HCT116 (cell line): ENCODE data around the gene GRK5. TPM values are rescaled to one million over a fixed set of nuclear protein-coding genes. Genes with fewer than 3 reads are reported as not detected.

ENCODE experiments used
- ATAC-seq: fragments of 200-7000 bp; cut with Tn5 transposase; 2 replicates; pipeline ENCODE4 v1.9.1; 2020; ENCODE audit warnings: mild to moderate bottlenecking, moderate library complexity
- BruUV-seq: library from RNA; stranded (reverse); fragments of 400-500 nt; replicated peaks from 2 replicates; lab custom pipeline; 2021; lab: Mats Ljungman, UMichigan
- CTCF ChIA-PET: fragments of 300-600 bp; sonication (Branson Sonifier 250); formaldehyde crosslinking; loops from one replicate; lab custom pipeline; 2021; ENCODE audit warnings: antibody characterized with exemption; lab: Charles Lee
- POLR2A ChIA-PET: fragments of 300-600, 350-600 bp; sonication (Branson Sonifier 250); formaldehyde crosslinking; loops from one replicate; lab custom pipeline; 2021; ENCODE audit warnings: antibody characterized with exemption; lab: Charles Lee
- RAD21 ChIA-PET, 2 experiments: fragments of 300-600 bp; sonication (Branson Sonifier 250); formaldehyde crosslinking; loops; one replicate each; lab custom pipeline; 2023; ENCODE audit warnings: low total read pairs in 2 of 2; ENCODE audit not compliant: uncharacterized antibody in 2 of 2, unreplicated experiment in 2 of 2, low non-redundant PET in 1 of 2; lab: Charles Lee
- DNase-seq: peaks from one replicate; pipeline ENCODE4 v3.0.0-alpha.2; 2010; ENCODE audit warnings: low read depth, low spot score
- H2AFZ ChIP-seq: fragments of 200-600 bp; shearing (Covaris generic), sonication (generic); 2 replicates; pipeline ENCODE4 v1.6.1; 2017; ENCODE audit warnings: low read depth, mixed run types, mixed read lengths, antibody characterized with exemption, low read length; ENCODE audit not compliant: poor library complexity, severe bottlenecking
- H3K27ac ChIP-seq: 2 replicates; pipeline ENCODE4 v1.5.1; 2012; ENCODE audit warnings: low read depth, low read length
- H3K27me3 ChIP-seq: fragments of 200-600 bp; sonication (generic); 2 replicates; pipeline ENCODE4 v1.6.1; 2016; ENCODE audit warnings: mixed run types, low read length, mixed read lengths; ENCODE audit not compliant: insufficient read depth
- H3K36me3 ChIP-seq, 2 experiments: fragments of 200-500 bp in 1 of 2; fragments of 200-600 bp in 1 of 2; sonication (Bioruptor generic) in 1 of 2; sonication (generic) in 1 of 2; 2 replicates each; pipeline versions ENCODE4 v1.5.1 to v1.6.1; 2014 to 2016; ENCODE audit warnings: low read length in 2 of 2, inconsistent platforms in 1 of 2, mixed read lengths in 1 of 2, mixed run types in 1 of 2; ENCODE audit not compliant: insufficient read depth in 2 of 2, control insufficient read depth in 1 of 2
- H3K4me1 ChIP-seq, 2 experiments: fragments of 200-600 bp in 1 of 2; sonication (generic) in 1 of 2; 2 replicates each; pipeline versions ENCODE4 v1.5.1 to v1.6.1; 2012 to 2017; ENCODE audit warnings: low read length in 2 of 2, inconsistent platforms in 1 of 2, mild to moderate bottlenecking in 1 of 2, mixed read lengths in 1 of 2, mixed run types in 1 of 2, moderate library complexity in 1 of 2; ENCODE audit not compliant: insufficient read depth in 2 of 2, control insufficient read depth in 1 of 2
- H3K4me2 ChIP-seq: fragments of 200-600 bp; sonication (generic); 2 replicates; pipeline ENCODE4 v1.6.1; 2017; ENCODE audit warnings: mixed run types, low read length, mixed read lengths
- H3K4me3 ChIP-seq, 2 experiments: fragments of 200-600 bp in 1 of 2; sonication (generic) in 1 of 2; replicated peaks in 1 of 2; 2 replicates each; pipeline ENCODE4 v1.5.1; 2011 to 2016; ENCODE audit warnings: low read length in 2 of 2, control low read depth in 1 of 2, low read depth in 1 of 2, mild to moderate bottlenecking in 1 of 2, mixed read lengths in 1 of 2, mixed run types in 1 of 2
- H3K79me2 ChIP-seq: fragments of 200-600 bp; sonication (generic); 2 replicates; pipeline ENCODE4 v1.6.1; 2017; ENCODE audit warnings: mild to moderate bottlenecking, mixed run types, low read length, moderate library complexity, mixed read lengths; ENCODE audit not compliant: insufficient read depth
- H3K9ac ChIP-seq: fragments of 200-600 bp; sonication (generic); 2 replicates; pipeline ENCODE4 v1.6.1; 2016; ENCODE audit warnings: low read length, mixed read lengths
- H3K9me2 ChIP-seq: fragments of 200-600 bp; sonication (generic), shearing (Covaris generic); 2 replicates; pipeline ENCODE4 v1.6.1; 2017; ENCODE audit warnings: mixed run types, mild to moderate bottlenecking, moderate library complexity; ENCODE audit not compliant: insufficient read depth
- H3K9me3 ChIP-seq, 2 experiments: fragments of 200-500 bp in 1 of 2; fragments of 200-600 bp in 1 of 2; sonication (Bioruptor generic) in 1 of 2; sonication (generic) in 1 of 2; 2 replicates each; pipeline ENCODE4 v1.6.1; 2014 to 2017; ENCODE audit warnings: low read length in 2 of 2, mixed read lengths in 2 of 2, inconsistent platforms in 1 of 2, low read depth in 1 of 2, mild to moderate bottlenecking in 1 of 2, mixed run types in 1 of 2, moderate library complexity in 1 of 2; ENCODE audit not compliant: control insufficient read depth in 1 of 2, insufficient read depth in 1 of 2
- H4K20me1 ChIP-seq: fragments of 200-600 bp; sonication (generic), shearing (Covaris generic); 2 replicates; pipeline ENCODE4 v1.6.1; 2017; ENCODE audit warnings: mixed run types, mild to moderate bottlenecking, moderate library complexity; ENCODE audit not compliant: insufficient read depth
- ATF3 ChIP-seq: IDR thresholded peaks from 2 replicates; pipeline ENCODE4 v1.6.1; 2012
- CBX3 ChIP-seq: IDR thresholded peaks from 2 replicates; pipeline ENCODE4 v1.6.1; 2012; ENCODE audit warnings: low read depth
- CEBPB ChIP-seq: IDR thresholded peaks from 2 replicates; pipeline ENCODE4 v1.6.1; 2012; ENCODE audit warnings: low read depth
- EGR1 ChIP-seq: IDR thresholded peaks from 2 replicates; pipeline ENCODE4 v1.6.1; 2012; ENCODE audit warnings: low read depth
- ELF1 ChIP-seq: IDR thresholded peaks from 2 replicates; pipeline ENCODE4 v1.6.1; 2012; ENCODE audit warnings: low read depth, borderline replicate concordance
- EZH2 ChIP-seq: fragments of 200-600 bp; sonication (generic); IDR thresholded peaks from 2 replicates; pipeline ENCODE4 v1.6.1; 2017; ENCODE audit warnings: antibody characterized with exemption, mixed run types
- EZH2phosphoT487 ChIP-seq: fragments of 200-600 bp; IDR thresholded peaks from 2 replicates; pipeline ENCODE4 v1.6.1; 2018; ENCODE audit warnings: antibody characterized with exemption, borderline replicate concordance
- JUND ChIP-seq: IDR thresholded peaks from 2 replicates; pipeline ENCODE4 v1.6.1; 2012
- MAX ChIP-seq: IDR thresholded peaks from 2 replicates; pipeline ENCODE4 v1.6.1; 2012
- POLR2A ChIP-seq: IDR thresholded peaks from 2 replicates; pipeline ENCODE4 v1.7.0; 2011; ENCODE audit warnings: borderline replicate concordance; ENCODE audit not compliant: insufficient read depth, insufficient read length; ENCODE audit errors: extremely low read depth
- POLR2AphosphoS5 ChIP-seq: IDR thresholded peaks from 2 replicates; pipeline ENCODE4 v1.6.1; 2011; ENCODE audit warnings: mild to moderate bottlenecking, low read depth, low read length, moderate library complexity
- REST ChIP-seq: IDR thresholded peaks from 2 replicates; pipeline ENCODE4 v1.6.1; 2012; ENCODE audit warnings: low read depth
- SIN3A ChIP-seq: IDR thresholded peaks from 2 replicates; pipeline ENCODE4 v1.6.1; 2012; ENCODE audit warnings: low read depth
- SP1 ChIP-seq: IDR thresholded peaks from 2 replicates; pipeline ENCODE4 v1.6.1; 2012; ENCODE audit warnings: low read depth
- SRF ChIP-seq: IDR thresholded peaks from 2 replicates; pipeline ENCODE4 v1.6.1; 2012; ENCODE audit warnings: low read depth
- TCF7L2 ChIP-seq: IDR thresholded peaks from 2 replicates; pipeline ENCODE4 v1.7.0; 2011; ENCODE audit warnings: borderline replicate concordance, inconsistent platforms; ENCODE audit not compliant: insufficient read depth, insufficient read length; ENCODE audit errors: extremely low read depth
- ZFX ChIP-seq: fragments of 450-650 bp; IDR thresholded peaks from 2 replicates; pipeline ENCODE4 v1.6.1; 2017
- ZNF274 ChIP-seq: fragments of 200-500 bp; sonication (Bioruptor generic); IDR thresholded peaks from 2 replicates; pipeline ENCODE4 v1.6.1; 2014; ENCODE audit warnings: mild to moderate bottlenecking, low read depth, low read length, inconsistent platforms
- intact Hi-C: fragments of 100-400 bp; cut with micrococcal nuclease; formaldehyde crosslinking; loops from 2 replicates; pipeline ENCODE4 v1.10.0; 2022
- total RNA-seq: library from RNA; stranded (reverse); gene quantifications from one replicate; pipeline ENCODE4 v1.2.1, GENCODE V29; 2021; ENCODE audit not compliant: unreplicated experiment

Gene GRK5
- total RNA-seq, 1 experiment from 2014 or later = 7.3 TPM

GRCh38 chr10:119252051-119252465 lies 44.7 kb downstream of the GRK5 start:
- BruUV-seq = no TSS peak
- intact Hi-C loops = loop anchor here (5.0 kb wide), 1 partner anchor 65 kb away; no protein-coding TSS in a partner anchor
- H3K36me3 ChIP-seq = no peaks in the 10 kb centered on the region
- H4K20me1 ChIP-seq = no peaks in the 10 kb centered on the region
- RAD21 ChIA-PET = no interaction called here
- CTCF ChIA-PET = interaction anchor here (0.8 kb wide), 1 partner anchor 42 kb away, joined by 3 read pairs; no protein-coding TSS in a partner anchor
- H3K27me3 ChIP-seq = no peaks in the 10 kb centered on the region
- TF ChIP-seq TCF7L2 = no peak
- no peak for TF ChIP-seq CBX3
- TF ChIP-seq JUND = no peak
- TF ChIP-seq ZFX = no peak
- TF ChIP-seq MAX = no peak
- no peak for TF ChIP-seq ATF3
- TF ChIP-seq POLR2A = no peak
- no peak for TF ChIP-seq ZNF274
- TF ChIP-seq SRF = no peak
- TF ChIP-seq REST = no peak
- no peak for TF ChIP-seq POLR2AphosphoS5
- no peak for TF ChIP-seq EZH2phosphoT487
- TF ChIP-seq SIN3A = no peak
- TF ChIP-seq CEBPB = no peak
- TF ChIP-seq SP1 = no peak
- no peak for TF ChIP-seq ELF1
- TF ChIP-seq EZH2 = no peak
- TF ChIP-seq EGR1 = no peak
- TF ChIP-seq, all 23 proteins: peak for 0
- Histone ChIP-seq H2AFZ (no peak overlapping the region), H3K9me3 (no peaks in the 10 kb centered on the region), H3K27ac (no peak overlapping the region; the same call in 1 of the 2 replicates), H3K4me2 (peak overlapping the region; percentile 78), H3K9me2 (no peaks in the 10 kb centered on the region), H3K9ac (peak overlapping the region; percentile 66), H3K79me2 (no peaks in the 10 kb centered on the region), H3K4me1 (peaks cover 40 to 74% of the 10 kb centered on the region in 2 experiments), H3K4me3 (no peak overlapping the region)
- POLR2A ChIA-PET = interaction anchor here (0.6 kb wide), 1 partner anchor 251 kb away, joined by 4 read pairs; no protein-coding TSS in a partner anchor
- ATAC-seq (no peak), DNase-seq (no peak)
